GM12878 (cell line): ENCODE results near the gene PLCXD1. TPM values are rescaled to one million over a fixed set of nuclear protein-coding genes. Genes with fewer than 3 reads are reported as not detected.

ENCODE experiments used
- ATAC-seq: fragments of 200-7000 bp; cut with Tn5 transposase; 3 replicates; pipeline ENCODE4 v1.9.1; 2020; ENCODE audit warnings: mild to moderate bottlenecking, moderate library complexity
- BruUV-seq: library from RNA; stranded (reverse); fragments of 400-500 nt; replicated peaks from 2 replicates; lab custom pipeline; 2021; lab: Mats Ljungman, UMichigan
- CTCF ChIA-PET: fragments of 300-600 bp; sonication (Branson Sonifier 250); formaldehyde crosslinking; extraction: SDS; loops from one replicate; lab custom pipeline; 2021; ENCODE audit warnings: inconsistent platforms; lab: Yijun Ruan, JAX
- POLR2A ChIA-PET: fragments of 350-600 bp; formaldehyde crosslinking; extraction: SDS; loops from one replicate; lab custom pipeline; 2021; ENCODE audit warnings: inconsistent platforms; lab: Charles Lee
- RAD21 ChIA-PET: fragments of 300-600 bp; sonication (Branson Sonifier 250); formaldehyde crosslinking; loops from one replicate; lab custom pipeline; 2023; ENCODE audit warnings: antibody characterized with exemption; ENCODE audit not compliant: unreplicated experiment; lab: Charles Lee
- SMC1A ChIA-PET: fragments of 300-600 bp; sonication (Branson Sonifier 250); formaldehyde crosslinking; loops from one replicate; lab custom pipeline; 2023; ENCODE audit not compliant: unreplicated experiment, uncharacterized antibody; lab: Charles Lee
- DNase-seq: peaks from one replicate; pipeline ENCODE4 v3.0.0-alpha.2; 2011; ENCODE audit warnings: low read depth, low spot score
- FAIRE-seq: peaks from 3 replicates; lab custom pipeline; 2011; peaks lifted over from hg19 to GRCh38; lab: Jason Lieb, UNC
- H2AFZ ChIP-seq: 2 replicates; pipeline ENCODE4 v1.6.0; 2011; ENCODE audit warnings: low read depth, low read length, control low read depth; ENCODE audit not compliant: control insufficient read depth
- H3K27ac ChIP-seq: 2 replicates; pipeline ENCODE4 v1.5.1; 2011; ENCODE audit warnings: control low read depth; ENCODE audit not compliant: control insufficient read depth, insufficient read depth
- H3K27me3 ChIP-seq, 2 experiments: replicated peaks in 1 of 2; 2 replicates each; pipeline versions ENCODE4 v1.6.0 to v1.6.1; 2011; ENCODE audit warnings: low read length in 1 of 2; ENCODE audit not compliant: control insufficient read depth in 2 of 2, insufficient read depth in 2 of 2
- H3K36me3 ChIP-seq, 2 experiments: 2 replicates each; pipeline ENCODE4 v1.5.1; 2011; ENCODE audit warnings: low read length in 1 of 2; ENCODE audit not compliant: control insufficient read depth in 2 of 2, insufficient read depth in 2 of 2
- H3K4me1 ChIP-seq: 2 replicates; pipeline ENCODE4 v1.6.1; 2011; ENCODE audit warnings: mild to moderate bottlenecking, low read length, moderate library complexity, mixed read lengths; ENCODE audit not compliant: control insufficient read depth, insufficient read depth
- H3K4me2 ChIP-seq: 2 replicates; pipeline ENCODE4 v1.6.0; 2011; ENCODE audit warnings: control low read depth; ENCODE audit not compliant: control insufficient read depth, insufficient read depth
- H3K4me3 ChIP-seq: fragments of 200-600 bp; sonication (generic); 2 replicates; pipeline ENCODE4 v1.5.1; 2016
- H3K79me2 ChIP-seq: 2 replicates; pipeline ENCODE4 v1.6.0; 2011; ENCODE audit warnings: low read length; ENCODE audit not compliant: control insufficient read depth, insufficient read depth
- H3K9ac ChIP-seq: 2 replicates; pipeline ENCODE4 v1.8.0; 2011; ENCODE audit warnings: low read length, control low read depth, mixed read lengths; ENCODE audit not compliant: control insufficient read depth, insufficient read depth
- H3K9me3 ChIP-seq: replicated peaks from 3 replicates; pipeline ENCODE4 v1.5.1; 2011; ENCODE audit warnings: mild to moderate bottlenecking, low read length; ENCODE audit not compliant: control insufficient read depth, insufficient read depth
- H4K20me1 ChIP-seq: 2 replicates; pipeline ENCODE4 v1.6.0; 2011; ENCODE audit not compliant: control insufficient read depth, insufficient read depth
- ATF2 ChIP-seq: IDR thresholded peaks from 2 replicates; pipeline ENCODE4 v1.6.1; 2012; ENCODE audit warnings: low read length, inconsistent platforms
- CBX5 ChIP-seq: sonication (generic); IDR thresholded peaks from 2 replicates; pipeline ENCODE4 v1.6.1; 2016; ENCODE audit warnings: low read depth, moderate library complexity, mild to moderate bottlenecking, inconsistent platforms
- CHD1 ChIP-seq: IDR thresholded peaks from 2 replicates; pipeline ENCODE4 v1.6.1; 2012; ENCODE audit warnings: low read depth, low read length, improper control_type of control experiment
- DPF2 ChIP-seq: fragments of 450-650 bp; IDR thresholded peaks from 2 replicates; pipeline ENCODE4 v1.6.1; 2017; ENCODE audit warnings: mild to moderate bottlenecking
- FOS ChIP-seq: IDR thresholded peaks from 3 replicates; pipeline ENCODE4 v1.6.1; 2011; ENCODE audit warnings: borderline replicate concordance; ENCODE audit not compliant: insufficient read length; ENCODE audit errors: extremely low read depth
- MYC ChIP-seq: IDR thresholded peaks from 2 replicates; pipeline ENCODE4 v1.6.1; 2011; ENCODE audit warnings: mild to moderate bottlenecking, low read length, moderate library complexity, inconsistent platforms; ENCODE audit not compliant: insufficient read depth, insufficient replicate concordance, insufficient read length, severe bottlenecking
- NR2F1 ChIP-seq: fragments of 450-650 bp; conservative IDR thresholded peaks from 2 replicates; pipeline ENCODE4 v1.6.1; 2017; ENCODE audit warnings: mild to moderate bottlenecking
- PBX3 ChIP-seq: IDR thresholded peaks from 2 replicates; pipeline ENCODE4 v1.6.1; 2011; ENCODE audit warnings: mild to moderate bottlenecking, low read depth, low read length, moderate library complexity; ENCODE audit not compliant: insufficient replicate concordance
- RAD21 ChIP-seq: IDR thresholded peaks from 2 replicates; pipeline ENCODE4 v1.6.1; 2011; ENCODE audit warnings: mild to moderate bottlenecking, low read depth, low read length, moderate library complexity; ENCODE audit not compliant: insufficient read depth
- RCOR1 ChIP-seq: conservative IDR thresholded peaks from 2 replicates; pipeline ENCODE4 v1.6.1; 2012; ENCODE audit warnings: low read depth, low read length, improper control_type of control experiment
- REST ChIP-seq: IDR thresholded peaks from 2 replicates; pipeline ENCODE4 v1.6.1; 2012; ENCODE audit warnings: mild to moderate bottlenecking, low read depth, low read length
- SMARCA5 ChIP-seq: fragments of 450-650 bp; IDR thresholded peaks from 2 replicates; pipeline ENCODE4 v1.6.1; 2017; ENCODE audit warnings: mild to moderate bottlenecking
- ZNF592 ChIP-seq: fragments of 450-650 bp; IDR thresholded peaks from 2 replicates; pipeline ENCODE4 v1.6.1; 2017; ENCODE audit warnings: mild to moderate bottlenecking, moderate library complexity
- WGBS: methylation state at CpG from one replicate; pipeline ENCODE4 v1.1.6; 2016; ENCODE audit warnings: low lambda C conversion rate; ENCODE audit not compliant: insufficient replicate concordance, insufficient coverage; ENCODE audit errors: missing lambda C conversion rate; 5-methylcytosine and 5-hydroxymethylcytosine counted together
- in situ Hi-C: fragments of 300-500 bp; cut with MboI; formaldehyde crosslinking; loops from 9 replicates; pipeline ENCODE4 v1.14.3; 2018; ENCODE audit warnings: mixed read lengths
- intact Hi-C: fragments of 100-400 bp; cut with micrococcal nuclease; formaldehyde crosslinking; loops from one replicate; pipeline ENCODE4 v1.14.2; 2022; ENCODE audit not compliant: unreplicated experiment
- polyA plus RNA-seq, 11 experiments: library from polyadenylated mRNA; depleted of rRNA in 4 of 11; unstranded in 6 of 11; stranded (reverse) in 5 of 11; fragments of >200 nt; fragmentation: Nextera tagmentation in 4 of 11; fragmentation: Illumina TruSeq in 1 of 11; extraction: Ambion mirVana in 4 of 11; extraction: Trizol in 1 of 11; gene quantifications; 1 replicate in 1 of 11; 2 replicates in 10 of 11; pipeline versions ENCODE4 v1.2.1 to v1.2.3, GENCODE V29; 2011 to 2016; ENCODE audit warnings: inconsistent platforms in 2 of 11, missing spikeins in 2 of 11, low read depth in 1 of 11
- total RNA-seq, 4 experiments: library from RNA; depleted of rRNA in 3 of 4; stranded (reverse); fragments of >200 nt in 3 of 4; fragmentation: Illumina TruSeq in 1 of 4; extraction: Trizol in 1 of 4; gene quantifications; 2 replicates each; pipeline versions ENCODE4 v1.2.1 to v1.2.3, GENCODE V29; 2013 to 2021

PLCXD1 gene
- total and polyA plus RNA-seq, 10 of the 15 experiments (the other 5 are each of a cell fraction or from before 2014, with no cell fraction given), result 2.4 to 49.7 (median 18.0) TPM

GRCh38 chrX:348461-349117, 67.4 kb downstream of the PLCXD1 start (continued):
- TF ChIP-seq REST (no peak), ATF2 (no peak), SMARCA5 (no peak), MYC (no peak), RAD21 (no peak), CHD1 (no peak), DPF2 (no peak), NR2F1 (no peak)

GRCh38 chrX:349196-349595, 68.0 kb downstream of the PLCXD1 start:
- no TSS peak for BruUV-seq
- in situ Hi-C loops, result no loop called here
- 97% methylated on average over 18 of the region's 18 CpGs for WGBS
- TF ChIP-seq CBX5, result no peak
- no peak for TF ChIP-seq PBX3
- TF ChIP-seq ZNF592, result no peak
- no peak for TF ChIP-seq RCOR1
- no peak for TF ChIP-seq FOS

More at GRCh38 chrX:349196-349595, 68.0 kb downstream of the PLCXD1 start:
- intact Hi-C loops, result no loop called here
- DNase-seq, result no peak
- Histone ChIP-seq H3K9me3 (peaks cover 3% of the 10 kb centered on the region; the same call in 1 of the 3 replicates), H3K27ac (no peak overlapping the region), H3K27me3 (no peaks in the 10 kb centered on the region), H3K9ac (no peak overlapping the region), H4K20me1 (no peaks in the 10 kb centered on the region), H3K4me2 (no peak overlapping the region), H3K36me3 (no peaks in the 10 kb centered on the region), H3K4me1 (no peaks in the 10 kb centered on the region), H3K79me2 (no peaks in the 10 kb centered on the region), H3K4me3 (no peak overlapping the region), H2AFZ (no peak overlapping the region)
- CTCF ChIA-PET, result no interaction called here
- POLR2A ChIA-PET, result no interaction called here
- RAD21 ChIA-PET, result no interaction called here
- ATAC-seq, result no peak
- SMC1A ChIA-PET, result no interaction called here
- no peak for FAIRE-seq
